ENCODE data around the gene ZNF787.
"Not testable (repeated sequence)": the region's sequence is repeated elsewhere in the genome, so short reads cannot be mapped to it uniquely, and the experiment has no call there.

ZNF787 gene

GRCh38 chr19:56103027-56103614 is 18.0 kb downstream of the ZNF787 start:
- no peak for DNase-seq

- no peak for DNase-seq
Observed at GRCh38 chr19:56101746-56102535, 19.2 kb downstream of the ZNF787 start.

- DNase-seq: no peak
Observed at GRCh38 chr19:56101095-56101494, 20.0 kb downstream of the ZNF787 start.

- DNase-seq: no peak
Observed at GRCh38 chr19:56099638-56100539, 21.2 kb downstream of the ZNF787 start.

DNA sequence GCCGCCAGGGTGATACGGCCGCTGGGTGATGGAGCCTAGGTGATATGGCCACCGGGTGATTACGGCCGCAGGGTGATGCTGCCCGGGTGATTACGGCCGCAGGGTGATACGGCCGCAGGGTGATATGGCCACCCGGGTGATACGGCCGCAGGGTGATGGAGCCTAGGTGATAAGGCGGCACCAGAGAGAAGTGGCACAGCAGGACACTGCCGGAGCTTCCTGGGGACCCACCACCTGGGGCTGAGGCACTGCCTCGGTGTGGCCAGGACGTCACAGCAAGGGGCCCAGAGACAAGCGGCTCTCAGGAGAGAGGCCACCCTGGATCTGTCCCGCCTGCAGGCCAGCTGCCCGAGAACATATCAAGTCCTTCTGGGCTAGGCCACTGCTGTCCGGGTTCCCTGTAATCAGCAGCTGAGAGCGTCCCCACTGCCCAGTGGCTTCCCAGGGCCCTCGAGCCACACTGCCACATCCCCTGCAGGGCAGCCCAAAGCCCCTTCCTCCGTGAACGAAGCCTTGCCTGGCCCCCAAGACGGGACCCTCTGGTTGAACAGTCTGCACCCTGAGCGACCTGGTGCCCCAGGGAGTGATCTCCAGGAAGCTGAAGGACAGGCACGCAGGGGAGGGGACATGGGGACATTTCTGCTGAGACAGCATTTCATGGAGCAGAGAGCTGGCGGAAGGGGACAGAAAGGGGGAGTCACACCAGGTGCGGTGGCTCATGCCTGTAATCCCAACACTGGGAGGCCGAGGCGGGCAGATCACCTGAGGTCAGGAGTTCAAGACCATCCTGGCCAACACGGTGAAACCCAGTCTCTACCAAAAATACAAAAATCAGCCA is 22.1 kb downstream of the ZNF787 start:
- DNase-seq: no peak

GRCh38 chr19:56098237-56098636 is 22.9 kb downstream of the ZNF787 start:
- not testable (repeated sequence) for DNase-seq

- no peak for DNase-seq
Observed at GRCh38 chr19:56097776-56098175, 23.3 kb downstream of the ZNF787 start.

DNA sequence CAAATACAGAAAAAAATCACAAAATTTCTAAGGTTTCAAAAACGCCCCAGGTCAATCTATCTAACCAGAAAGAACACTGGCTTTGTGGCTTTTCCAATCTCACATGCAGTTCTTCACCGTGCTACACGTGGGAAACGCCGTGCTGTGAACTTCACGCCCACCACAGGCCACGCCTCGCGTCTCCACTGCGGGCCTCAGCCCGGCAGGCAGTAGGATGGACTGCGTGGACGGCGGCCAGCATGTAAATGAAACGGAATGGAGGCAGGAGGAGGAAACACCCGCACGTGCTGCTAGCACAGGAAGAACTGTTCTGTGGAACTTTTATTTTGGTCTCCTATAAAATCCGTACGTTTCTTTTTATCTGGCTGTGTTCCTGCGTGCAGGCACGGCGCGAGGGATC is 23.8 kb downstream of the ZNF787 start:
- no peak for DNase-seq

- no peak for DNase-seq
Observed at GRCh38 chr19:56096665-56097064, 24.4 kb downstream of the ZNF787 start.

- DNase-seq: no peak
Observed at GRCh38 chr19:56094449-56094848, 26.6 kb downstream of the ZNF787 start.

GRCh38 chr19:56092685-56093631 is 28.1 kb downstream of the ZNF787 start:
- no peak for DNase-seq

GRCh38 chr19:56091751-56092546 is 29.1 kb downstream of the ZNF787 start:
- DNase-seq: no peak

- DNase-seq: no peak
Observed at GRCh38 chr19:56091066-56091490, 30.0 kb downstream of the ZNF787 start.

DNA sequence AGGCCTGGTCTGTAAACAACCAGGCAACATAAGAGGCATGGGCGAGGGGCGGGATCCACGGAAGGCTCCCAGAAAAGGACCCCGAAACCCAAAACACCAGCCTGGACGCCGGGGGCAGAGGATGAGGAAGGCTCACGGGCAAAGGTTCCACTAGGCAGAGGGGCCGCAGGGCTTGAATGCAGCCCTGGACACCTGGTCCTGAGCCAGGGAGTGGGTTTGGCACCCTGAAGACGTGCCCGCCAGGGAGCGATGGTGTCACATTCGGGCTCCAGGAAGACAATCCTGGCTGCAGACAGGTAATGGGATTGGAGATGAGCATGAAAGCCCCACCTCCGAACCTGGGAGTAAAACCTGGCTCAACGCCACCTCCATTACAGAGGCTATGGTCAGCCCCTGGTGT is 31.8 kb downstream of the ZNF787 start:
- DNase-seq: no peak

DNA sequence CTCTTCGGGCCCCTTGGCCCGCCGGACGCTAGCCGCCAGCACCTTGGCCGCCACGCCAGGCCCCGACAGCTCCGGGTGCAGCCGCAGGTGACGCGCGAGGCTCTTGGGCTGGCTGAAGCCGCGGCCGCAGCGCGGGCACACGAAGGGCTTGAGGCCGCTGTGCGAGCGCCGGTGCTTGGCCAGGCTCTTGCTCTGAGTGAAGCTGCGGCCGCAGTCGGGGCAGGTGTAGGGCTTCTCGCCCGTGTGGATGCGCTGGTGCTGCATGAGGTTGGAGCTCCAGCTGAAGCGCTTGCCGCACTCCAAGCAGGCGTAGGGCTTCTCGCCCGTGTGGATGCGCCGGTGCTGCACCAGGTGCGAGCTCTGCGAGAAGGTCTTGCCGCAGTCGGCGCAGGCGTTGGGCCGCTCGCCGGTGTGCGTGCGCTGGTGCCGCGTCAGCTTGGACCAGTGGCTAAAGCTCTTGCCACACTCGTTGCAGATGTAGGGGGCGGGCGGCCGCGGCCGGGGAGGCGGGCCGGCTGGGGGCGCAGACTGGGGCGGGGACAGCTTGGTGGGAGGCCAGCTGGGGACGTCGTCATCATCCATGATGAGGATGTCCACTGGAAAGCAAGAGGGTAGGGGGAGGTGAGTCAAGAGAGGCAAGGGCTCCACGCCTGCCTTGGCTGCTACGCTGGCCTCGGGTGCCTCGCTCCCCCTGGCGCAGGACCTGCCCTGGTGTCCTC is 32.4 kb downstream of the ZNF787 start:
- no peak for DNase-seq

- DNase-seq: no peak
Observed at GRCh38 chr19:56087647-56088496, 33.2 kb downstream of the ZNF787 start.

- DNase-seq: no peak
Observed at GRCh38 chr19:56086671-56087430, 34.2 kb downstream of the ZNF787 start.
